ENCODE data around the gene ABHD12. TPM values are rescaled to one million over a fixed set of nuclear protein-coding genes. Genes with fewer than 3 reads are reported as not detected.
A peak's percentile ranks its signal among the peaks of the same experiment; 100 is the strongest.
"Not testable (repeated sequence)": the region's sequence is repeated elsewhere in the genome, so short reads cannot be mapped to it uniquely, and the experiment has no call there.

Gene ABHD12
- total RNA-seq, 1 experiment from 2014 or later, result 22.3 TPM

DNA sequence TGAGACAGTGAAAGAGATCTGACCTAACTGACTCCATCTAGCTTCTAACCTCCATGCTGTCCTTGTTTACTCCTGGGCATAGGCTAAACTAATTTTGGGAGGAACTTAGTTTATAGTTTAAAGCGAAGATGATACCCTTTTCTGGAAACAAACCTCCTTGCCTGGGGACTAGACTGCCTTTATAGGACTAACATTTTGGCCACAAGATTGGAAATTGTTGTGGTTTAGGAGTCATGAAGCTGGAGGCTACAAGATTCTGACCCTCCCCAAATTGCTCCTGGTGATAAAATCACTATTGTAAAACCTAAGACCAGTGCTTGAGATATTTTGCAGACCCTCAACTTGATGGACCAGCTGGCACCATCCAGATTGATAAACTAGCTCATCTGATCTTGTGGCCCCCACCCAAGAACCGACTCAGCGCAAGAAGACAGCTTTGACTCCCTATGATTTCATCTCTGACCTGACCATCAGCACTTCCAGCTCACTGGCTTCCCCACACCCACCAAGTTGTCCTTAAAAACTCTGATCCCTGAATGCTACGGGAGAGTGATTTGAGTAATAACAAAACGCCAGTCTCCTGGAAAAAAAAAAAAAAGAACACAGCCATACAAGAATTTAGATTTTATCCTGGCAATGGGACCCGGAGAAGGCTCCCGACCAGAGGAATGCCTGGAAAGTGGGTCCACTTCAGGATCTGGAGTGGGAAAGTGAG, 63.0 kb downstream of the ABHD12 start:
- DNase-seq (ENCODE audit: low spot score), result no peak
- in situ Hi-C loops (cut with HindIII; ENCODE audit: low sequenced_read_pairs), result no loop called here

DNA sequence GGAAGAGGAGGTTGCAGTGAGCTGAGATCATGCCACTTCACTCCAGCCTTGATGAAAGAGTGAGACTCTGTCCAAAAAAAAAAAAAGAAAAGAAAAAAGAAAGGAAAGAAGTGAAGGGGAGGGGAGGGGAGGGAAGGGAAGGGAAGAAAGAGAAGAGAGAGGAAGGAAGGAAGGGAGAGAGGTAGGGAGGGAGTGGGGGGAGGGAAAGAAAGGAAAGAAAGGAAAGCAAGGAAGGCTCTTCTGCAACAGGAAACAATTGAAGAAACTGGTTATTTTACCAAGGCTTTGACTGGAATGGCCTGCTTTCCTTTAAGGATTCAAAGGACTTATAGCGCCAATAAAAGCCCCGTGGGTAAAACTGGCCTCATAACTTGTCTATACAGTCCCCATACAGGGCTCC, 64.6 kb downstream of the ABHD12 start:
- in situ Hi-C loops (cut with HindIII; ENCODE audit: low sequenced_read_pairs), result no loop called here
- DNase-seq (ENCODE audit: low spot score), result no peak

DNA sequence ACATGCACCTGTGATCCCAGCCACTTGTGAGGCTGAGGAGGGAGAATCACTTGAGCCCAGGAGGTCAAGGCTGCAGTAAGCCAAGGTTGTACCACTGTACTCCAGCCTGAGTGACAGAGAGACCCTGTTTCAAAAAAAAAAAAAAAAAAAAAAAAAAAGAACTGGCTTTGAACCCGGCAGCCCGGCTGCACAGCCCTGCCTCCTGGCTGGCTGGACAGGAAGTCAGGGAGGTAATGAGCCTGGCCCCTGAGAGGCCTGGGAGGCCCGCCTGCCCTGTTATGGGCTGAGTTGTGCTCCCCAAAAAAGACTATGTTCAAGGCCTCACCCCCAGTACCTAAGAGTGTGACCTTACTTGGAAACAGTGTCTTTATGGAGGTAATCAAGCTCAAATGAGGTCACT, 65.6 kb downstream of the ABHD12 start:
- DNase-seq (ENCODE audit: low spot score), result no peak
- in situ Hi-C loops (cut with HindIII; ENCODE audit: low sequenced_read_pairs), result no loop called here

DNA sequence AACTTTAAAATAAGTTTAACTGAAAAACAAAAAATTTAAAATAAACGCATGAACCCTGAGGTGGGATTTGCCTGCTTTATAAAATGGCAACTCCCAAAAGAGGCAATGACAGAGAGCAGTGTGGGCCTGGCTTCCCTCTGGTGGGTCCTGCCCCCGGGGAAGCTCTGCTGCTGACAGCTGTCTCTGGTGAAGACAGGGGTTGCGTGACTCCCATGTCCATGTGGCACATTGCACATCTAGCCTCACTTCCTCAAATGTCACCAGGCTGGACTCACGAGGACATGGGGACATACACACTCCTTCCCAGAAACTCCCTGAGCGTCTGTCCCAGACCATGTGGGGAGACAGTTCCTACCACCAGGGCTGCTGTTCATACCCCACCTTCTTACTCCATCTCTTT, 66.2 kb downstream of the ABHD12 start:
- DNase-seq (ENCODE audit: low spot score), result no peak
- in situ Hi-C loops (cut with HindIII; ENCODE audit: low sequenced_read_pairs), result no loop called here

DNA sequence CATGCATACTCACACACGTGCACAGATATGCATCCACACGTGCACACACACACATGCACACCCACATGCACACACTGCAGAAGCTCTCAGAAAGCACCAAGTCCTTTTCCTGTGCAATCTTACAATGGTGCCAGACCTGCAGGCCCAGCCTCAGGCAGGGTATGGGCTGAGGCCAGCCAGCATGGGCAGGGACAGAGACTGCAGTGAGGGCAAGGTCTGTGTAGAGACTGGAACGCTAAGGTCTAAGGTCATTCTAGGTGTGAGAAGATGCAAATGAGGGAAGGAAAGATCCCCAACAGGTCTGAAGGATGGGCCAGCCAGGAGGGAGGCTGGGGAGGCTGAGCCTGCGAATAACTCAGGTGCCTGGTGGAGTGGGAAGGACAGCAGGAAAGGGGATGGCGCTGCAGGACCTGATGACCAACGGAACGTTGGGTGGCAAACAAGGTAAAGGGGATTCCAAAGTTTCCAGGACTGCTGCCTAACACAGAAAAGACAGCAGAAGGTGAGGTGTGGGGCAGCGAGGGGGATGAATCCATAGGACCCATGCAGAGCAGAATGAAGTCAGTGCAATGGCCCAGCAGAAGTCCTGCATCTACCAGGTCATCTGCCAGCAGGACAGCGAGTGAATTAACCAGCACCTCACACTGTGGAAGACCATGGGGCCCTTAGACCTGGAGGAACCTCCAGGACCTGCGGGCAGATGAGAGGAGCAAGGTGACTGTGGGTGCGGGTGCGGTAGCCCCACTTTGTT, 67.0 kb downstream of the ABHD12 start:
- no peak for DNase-seq (ENCODE audit: low spot score)
- in situ Hi-C loops (cut with HindIII; ENCODE audit: low sequenced_read_pairs), result no loop called here

DNA sequence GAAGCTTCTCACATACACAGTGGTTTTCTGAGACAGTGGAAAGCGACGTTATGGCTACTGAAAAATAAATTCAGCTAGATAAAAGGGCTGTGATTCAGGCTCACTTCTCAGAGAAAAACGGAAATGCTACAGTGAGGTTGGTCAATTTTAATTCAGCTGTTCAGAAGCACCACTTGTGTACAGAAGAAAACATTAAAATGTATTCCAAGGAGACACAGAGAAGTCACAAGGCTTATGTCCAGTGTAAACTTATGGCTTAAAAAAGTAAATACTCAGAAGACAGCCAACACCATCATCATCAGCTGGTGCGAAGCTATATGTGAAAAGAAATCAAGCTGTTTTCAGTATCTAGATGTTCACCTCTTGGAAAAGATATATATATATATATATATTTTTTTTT, 68.6 kb downstream of the ABHD12 start:
- no peak for DNase-seq (ENCODE audit: low spot score)
- in situ Hi-C loops (cut with HindIII; ENCODE audit: low sequenced_read_pairs), result no loop called here

DNA sequence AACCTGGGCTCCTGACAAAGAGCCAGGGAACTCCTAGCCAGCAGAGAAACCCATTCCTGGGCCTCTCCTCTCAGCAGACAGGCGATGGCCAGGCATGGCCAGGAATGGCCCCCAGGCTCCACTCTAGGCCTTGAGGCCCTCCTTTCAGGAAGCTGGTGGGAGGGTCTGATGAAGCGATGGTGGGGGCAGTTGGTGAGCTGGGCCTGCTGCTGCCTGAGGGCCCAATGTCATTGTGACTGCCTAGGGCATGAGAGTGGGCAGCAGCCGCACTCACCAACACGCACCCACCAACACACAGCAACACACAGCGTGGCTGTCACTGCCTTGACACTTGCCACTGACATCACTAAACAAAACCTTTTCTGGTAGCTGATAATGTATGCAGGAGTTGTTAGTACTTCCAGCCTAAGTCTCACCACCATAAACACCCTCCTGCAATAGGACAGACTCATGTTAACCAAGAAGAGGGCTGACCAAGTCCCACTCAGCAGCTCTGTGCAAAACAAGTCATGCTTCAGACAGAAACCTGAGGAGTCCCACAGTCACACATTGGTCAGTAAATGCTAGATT, 69.3 kb downstream of the ABHD12 start:
- in situ Hi-C loops (cut with HindIII; ENCODE audit: low sequenced_read_pairs), result no loop called here
- DNase-seq (ENCODE audit: low spot score), result no peak

DNA sequence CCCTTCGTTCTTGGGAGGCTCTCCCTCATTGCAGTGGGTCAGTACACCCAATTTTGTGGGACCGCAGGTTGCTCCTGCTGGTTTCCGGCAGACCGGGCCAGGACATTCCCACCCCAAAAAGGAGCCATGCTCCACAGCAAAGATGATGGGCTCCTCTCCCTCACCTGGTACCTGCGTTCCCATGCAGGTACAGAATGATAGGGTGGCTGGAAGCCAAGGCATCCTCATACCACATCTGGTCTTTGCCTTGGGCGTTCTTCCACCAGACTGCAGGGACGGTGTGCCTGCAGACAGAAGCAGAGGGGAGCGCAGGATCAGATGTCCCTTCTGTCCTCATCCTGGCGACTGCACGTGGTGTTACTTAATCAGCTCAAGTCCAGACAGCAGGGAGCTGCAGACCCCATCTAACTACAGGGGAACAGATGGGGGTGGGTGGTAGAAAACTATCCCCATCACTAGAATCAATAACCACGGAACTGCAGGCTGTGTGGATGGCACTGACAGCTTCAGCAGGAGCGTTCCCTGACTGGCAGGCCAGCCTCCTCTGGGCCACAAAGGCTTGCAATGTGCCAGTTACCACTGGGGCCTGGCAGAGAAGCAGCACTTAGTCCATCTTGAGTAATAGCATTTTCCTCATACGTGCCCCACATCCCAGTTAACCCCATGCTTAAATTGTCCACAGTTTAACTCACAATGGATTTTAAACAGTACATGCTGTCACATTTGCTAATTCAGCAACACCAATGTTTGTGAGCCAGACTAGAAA, 70.4 kb downstream of the ABHD12 start:
- in situ Hi-C loops (cut with HindIII; ENCODE audit: low sequenced_read_pairs), result no loop called here
- peak; percentile 56 for DNase-seq (ENCODE audit: low spot score)

DNA sequence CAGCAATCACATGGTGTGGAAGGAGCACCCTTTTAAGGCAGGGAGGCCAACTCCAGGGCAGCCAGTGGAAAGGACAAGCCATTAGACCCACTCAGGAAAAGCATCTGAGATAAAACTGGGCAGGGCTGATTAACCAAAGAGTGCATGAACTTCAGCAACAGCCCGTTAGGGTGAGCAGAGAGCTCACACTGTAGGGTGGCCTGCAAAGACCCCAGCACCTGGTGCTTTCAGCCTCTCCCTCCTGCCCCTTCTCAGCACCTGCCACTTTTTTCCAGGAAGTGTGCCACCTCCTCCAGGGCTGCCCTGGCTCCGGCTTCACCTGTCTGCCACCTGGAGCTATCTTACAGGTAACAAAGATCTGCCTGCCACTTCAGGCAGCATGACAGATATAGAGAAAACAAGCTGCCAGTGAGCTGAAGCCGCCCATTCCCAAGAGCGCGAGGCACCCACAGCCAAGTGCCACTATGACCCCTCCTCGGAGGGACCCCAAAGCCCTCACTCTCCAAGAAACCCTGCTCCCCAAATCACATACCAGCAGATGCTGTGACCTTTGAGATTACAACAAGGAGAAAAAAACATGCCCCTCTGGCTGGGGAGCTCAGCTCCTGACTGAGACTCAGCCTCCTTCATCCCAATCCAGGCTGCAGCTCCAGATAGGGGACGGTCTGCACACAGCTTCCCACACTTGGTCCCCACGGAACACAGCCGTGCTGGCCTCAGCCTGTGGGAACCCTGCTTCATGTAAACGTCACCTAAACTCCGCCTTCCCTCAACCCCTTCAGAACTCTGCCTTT, 71.2 kb downstream of the ABHD12 start:
- in situ Hi-C loops (cut with HindIII; ENCODE audit: low sequenced_read_pairs), result no loop called here
- peak; percentile 36 for DNase-seq (ENCODE audit: low spot score)

DNA sequence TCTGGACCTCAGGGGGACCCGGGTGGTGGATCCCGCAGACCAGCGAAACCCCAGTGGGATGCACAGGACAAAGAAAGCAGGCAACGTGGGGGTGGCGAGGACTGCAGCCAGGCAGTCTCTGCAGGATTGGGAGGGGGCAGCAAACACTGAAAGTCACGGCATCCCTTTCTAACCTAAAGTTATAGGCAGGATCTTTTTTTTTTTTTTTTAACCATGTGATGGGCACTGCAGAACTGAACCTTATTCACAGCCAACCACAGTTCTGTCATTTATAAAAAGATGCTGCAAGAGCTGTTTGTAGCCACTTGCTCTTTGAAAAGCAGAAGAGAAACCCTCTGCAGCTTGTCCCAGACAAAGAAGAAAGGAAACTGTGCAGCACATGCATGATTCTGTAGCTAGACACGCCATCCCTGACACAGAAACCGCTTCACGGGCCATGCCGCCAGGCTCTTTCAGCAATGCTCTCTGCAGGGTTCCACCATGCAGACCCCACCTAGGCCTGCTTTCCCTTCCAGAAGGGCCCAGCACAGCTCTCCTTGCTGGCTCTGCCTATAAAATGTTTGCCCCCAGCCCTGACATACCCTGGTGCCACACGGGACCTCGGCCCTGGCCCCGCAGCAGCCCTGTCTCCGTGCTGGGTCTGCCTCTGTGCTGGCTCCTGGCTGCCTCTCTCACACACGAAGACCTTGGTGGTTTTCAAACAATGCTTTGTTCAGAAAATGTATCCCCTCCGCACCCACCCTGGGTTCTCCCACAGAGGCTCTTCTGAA, 72.0 kb downstream of the ABHD12 start:
- in situ Hi-C loops (cut with HindIII; ENCODE audit: low sequenced_read_pairs), result no loop called here
- no peak for DNase-seq (ENCODE audit: low spot score)

DNA sequence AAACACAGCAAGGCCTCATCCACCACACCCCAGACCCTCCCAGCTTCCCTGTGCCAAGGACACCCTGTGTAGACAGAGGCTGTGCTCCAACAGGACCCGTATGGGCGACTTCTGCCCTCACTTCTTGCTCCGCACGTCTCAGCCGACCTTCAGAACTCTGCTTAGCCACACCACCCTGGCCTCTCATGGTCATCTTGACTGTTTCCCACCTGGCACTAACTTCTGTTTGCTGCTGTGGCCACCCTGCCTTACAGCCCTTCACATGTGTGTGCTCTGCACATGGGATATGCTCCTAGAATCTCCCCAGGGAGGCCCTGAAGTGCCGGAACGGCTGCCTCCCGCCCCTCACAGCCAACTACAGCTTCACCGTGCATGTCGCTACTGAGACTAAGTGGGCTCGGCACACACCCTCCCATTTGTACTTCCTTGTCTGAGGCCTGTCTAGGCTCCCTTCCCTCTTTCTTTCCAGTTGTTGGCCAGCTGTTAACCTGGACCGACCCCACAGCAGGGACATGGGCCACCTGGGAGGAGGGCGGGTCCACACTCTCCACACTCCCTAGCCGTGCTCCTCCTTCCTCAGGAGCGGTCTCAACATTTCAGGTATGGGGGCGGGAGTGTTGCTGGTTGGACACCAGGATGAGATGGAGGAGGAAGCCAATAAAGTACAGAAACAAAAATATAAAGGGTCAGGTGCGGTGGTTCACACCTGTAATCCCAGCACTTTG, 73.1 kb downstream of the ABHD12 start:
- no peak for DNase-seq (ENCODE audit: low spot score)
- in situ Hi-C loops (cut with HindIII; ENCODE audit: low sequenced_read_pairs), result no loop called here

DNA sequence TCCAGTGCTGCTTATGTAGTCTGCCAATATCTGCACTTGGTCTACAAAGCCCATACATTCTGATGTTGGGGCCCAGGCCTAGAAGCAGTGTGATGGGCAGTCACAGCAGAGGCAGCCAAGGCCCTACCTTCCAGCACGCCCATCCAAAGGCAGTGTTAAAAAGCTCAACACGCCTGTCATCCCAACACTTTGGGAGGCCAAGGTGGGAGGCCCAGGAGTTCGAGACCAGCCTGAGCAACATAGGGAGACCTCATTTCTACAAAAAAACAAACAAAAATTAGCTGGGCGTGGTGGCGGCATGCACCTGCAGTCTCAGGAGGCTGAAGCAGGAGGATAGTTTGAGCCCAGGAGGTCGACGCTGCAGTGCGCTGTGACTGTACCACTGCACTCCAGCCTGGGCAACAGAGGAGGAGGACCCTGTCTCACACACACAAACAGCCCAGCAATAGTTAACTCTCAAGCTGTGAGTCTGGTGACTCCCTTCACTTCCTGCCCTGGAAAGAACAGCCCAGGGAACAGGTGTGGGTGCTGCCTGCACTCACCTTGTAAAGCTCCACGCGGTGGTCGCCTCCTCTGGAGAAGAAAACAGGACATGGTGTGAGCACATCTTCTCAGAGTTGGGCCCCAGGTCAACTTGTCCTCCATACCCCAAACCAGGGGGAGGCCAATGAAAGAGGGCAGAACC, 74.0 kb downstream of the ABHD12 start:
- no peak for DNase-seq (ENCODE audit: low spot score)
- in situ Hi-C loops (cut with HindIII; ENCODE audit: low sequenced_read_pairs), result no loop called here

DNA sequence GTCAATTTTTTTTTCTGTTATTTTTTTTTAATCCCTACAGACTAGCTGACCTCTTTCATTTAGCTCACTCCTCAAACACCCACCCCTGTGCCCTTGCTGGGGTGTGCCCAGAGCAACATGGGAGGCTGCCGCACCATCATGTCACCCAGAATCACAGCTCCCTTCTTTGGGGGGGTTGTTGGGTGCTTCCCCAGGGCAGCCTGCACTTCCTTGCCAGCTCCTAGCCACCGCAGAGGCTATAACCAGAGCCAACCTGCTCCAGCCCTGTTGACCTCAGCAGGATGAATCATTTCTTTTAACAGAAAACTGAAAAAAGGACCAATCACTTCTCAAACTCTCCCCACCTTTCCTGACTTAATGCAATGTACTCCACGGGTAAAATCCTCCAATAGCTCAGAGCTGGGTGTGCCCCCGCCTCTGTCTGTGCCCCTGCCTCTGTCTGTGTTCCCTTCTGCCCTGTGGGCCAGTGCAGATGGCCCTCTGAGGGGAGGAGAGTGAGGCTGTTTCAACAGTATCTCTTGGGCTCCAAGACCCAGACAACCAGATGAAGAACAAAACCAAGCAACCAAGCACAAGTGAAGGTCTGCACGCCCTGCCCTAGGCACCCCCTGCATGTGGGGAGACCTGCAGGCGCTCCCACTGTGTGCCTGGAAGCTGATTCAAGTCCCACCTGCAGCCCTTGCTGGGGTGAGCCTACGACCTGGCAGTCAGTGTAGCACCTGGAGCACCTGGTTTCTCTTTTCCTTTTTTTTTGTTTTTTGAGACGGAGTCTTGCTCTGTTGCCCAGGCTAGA, 75.0 kb downstream of the ABHD12 start:
- no peak for DNase-seq (ENCODE audit: low spot score)
- in situ Hi-C loops (cut with HindIII; ENCODE audit: low sequenced_read_pairs), result no loop called here

DNA sequence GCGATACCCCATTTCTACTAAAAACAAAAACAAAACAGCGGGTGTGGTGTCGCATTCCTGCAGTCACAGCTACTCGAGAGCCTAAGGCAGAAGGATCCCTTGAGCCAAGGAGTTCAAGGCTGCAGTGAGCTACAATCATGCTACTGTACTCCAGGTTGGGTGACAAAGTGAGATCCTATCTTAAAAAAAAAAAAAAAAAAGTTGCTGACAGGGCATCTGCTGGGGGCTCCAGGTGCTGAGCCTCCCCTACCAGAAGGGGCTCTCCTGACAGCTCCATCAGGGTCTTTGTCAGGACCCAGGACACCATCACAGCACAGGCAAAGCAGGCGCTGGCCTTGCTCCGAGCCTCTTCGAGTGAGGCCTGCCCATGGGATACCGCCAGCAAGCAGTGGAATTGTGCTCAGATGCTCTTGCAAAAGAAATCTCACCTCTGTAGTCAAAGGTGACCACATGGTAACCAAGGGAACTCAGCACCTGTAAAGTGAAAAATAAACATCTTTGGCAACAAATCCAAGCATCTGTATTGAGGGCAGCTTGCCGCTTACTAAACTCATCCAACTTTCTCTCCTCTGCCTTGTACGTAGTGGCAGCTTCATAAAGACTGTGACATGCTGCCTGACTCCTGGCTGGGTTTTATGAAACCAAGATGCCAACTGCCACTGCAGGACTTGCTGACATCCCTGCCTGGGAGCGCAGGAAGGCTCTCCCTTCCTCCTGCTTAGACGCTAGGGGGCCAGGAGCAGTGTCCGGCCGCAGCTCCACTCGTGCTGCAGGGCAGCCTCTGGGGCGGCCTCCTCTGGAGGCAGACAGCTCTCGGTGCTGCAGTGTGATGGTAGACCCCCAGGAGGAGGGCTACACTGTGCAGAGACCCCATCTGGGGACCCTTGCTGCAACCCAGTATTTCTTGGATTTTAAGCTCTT, 75.9 kb downstream of the ABHD12 start:
- DNase-seq (ENCODE audit: low spot score), result peak; percentile 47
- in situ Hi-C loops (cut with HindIII; ENCODE audit: low sequenced_read_pairs), result no loop called here

DNA sequence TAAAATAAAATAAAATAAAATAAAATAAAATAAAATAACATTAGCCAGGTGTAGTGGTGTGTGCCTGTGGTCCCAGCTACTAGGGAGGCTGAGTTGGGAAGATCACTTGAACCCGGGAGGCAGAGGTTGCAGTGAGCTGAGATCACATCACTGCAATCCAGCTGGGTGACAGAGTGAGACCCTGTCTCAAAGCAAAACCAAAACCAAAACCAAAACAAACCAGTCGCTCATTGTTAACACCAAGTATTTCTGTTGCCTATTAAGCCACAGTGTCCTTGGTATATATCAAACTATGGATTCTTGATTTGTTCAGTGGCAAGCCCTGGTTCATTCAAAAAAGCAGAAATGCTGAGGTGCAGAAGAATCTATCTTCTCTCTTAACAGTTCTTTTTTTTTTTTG, 77.0 kb downstream of the ABHD12 start:
- in situ Hi-C loops (cut with HindIII; ENCODE audit: low sequenced_read_pairs), result no loop called here

DNA sequence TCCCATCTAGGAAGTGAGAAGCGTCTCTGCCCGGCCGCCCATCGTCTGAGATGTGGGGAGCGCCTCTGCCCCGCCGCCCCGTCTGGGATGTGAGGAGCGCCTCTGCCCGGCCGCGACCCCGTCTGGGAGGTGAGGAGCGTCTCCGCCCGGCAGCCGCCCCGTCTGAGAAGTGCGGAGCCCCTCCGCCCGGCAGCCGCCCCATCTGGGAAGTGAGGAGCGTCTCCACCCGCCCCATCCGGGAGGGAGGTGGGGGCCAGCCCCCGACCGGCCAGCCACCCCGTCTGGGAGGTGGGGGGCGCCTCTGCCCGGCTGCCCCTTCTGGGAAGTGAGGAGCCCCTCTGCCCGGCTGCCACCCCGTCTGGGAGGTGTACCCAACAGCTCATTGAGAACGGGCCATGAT, 77.9 kb downstream of the ABHD12 start:
- DNase-seq (ENCODE audit: low spot score); in situ Hi-C loops (cut with HindIII; ENCODE audit: low sequenced_read_pairs): not testable (repeated sequence)

More for the DNA sequence above, 77.0 kb downstream of the ABHD12 start:
- DNase-seq (ENCODE audit: low spot score), result no peak
